Right atrium auricular region (tissue), 2 donors: ENCODE measurements around the gene TPGS1. TPM values are rescaled to one million over a fixed set of nuclear protein-coding genes. Genes with fewer than 3 reads are reported as not detected.

Source experiments
- DNase-seq: peaks from one replicate; pipeline ENCODE4 v3.0.0-alpha.2; 2019; ENCODE audit warnings: low spot score
- H3K27ac ChIP-seq, 2 donors: fragments of 200-600 bp; sonication (generic); 1 replicate in 1 of 2; 2 replicates in 1 of 2; pipeline ENCODE4 v1.5.1; 2016 to 2019
- H3K27me3 ChIP-seq, 2 donors: fragments of 200-600 bp; sonication (generic); one replicate each; pipeline versions ENCODE4 v1.5.1 to v1.6.0; 2017 to 2019
- H3K36me3 ChIP-seq: fragments of 200-600 bp; sonication (generic); one replicate; pipeline ENCODE4 v1.5.1; 2016
- H3K4me1 ChIP-seq, 2 donors: fragments of 200-600 bp; sonication (generic); one replicate each; pipeline versions ENCODE4 v1.5.1 to v1.6.0; 2017 to 2019
- H3K4me3 ChIP-seq, 2 donors: fragments of 200-600 bp; sonication (generic); 1 replicate in 1 of 2; 2 replicates in 1 of 2; pipeline ENCODE4 v1.5.1; 2017 to 2019; ENCODE audit warnings: mild to moderate bottlenecking in 1 of 2, moderate library complexity in 1 of 2
- H3K9me3 ChIP-seq, 2 donors: fragments of 200-600 bp; sonication (generic); one replicate each; pipeline ENCODE4 v1.5.1; 2019
- CTCF ChIP-seq, 2 donors: fragments of 200-600 bp; sonication (generic); IDR thresholded peaks; one replicate each; pipeline ENCODE4 v1.5.1; 2019; ENCODE audit warnings: antibody characterized with exemption in 2 of 2
- total RNA-seq, 2 donors: library from RNA; depleted of rRNA; stranded (reverse); fragments of >200 nt; gene quantifications; one replicate each; pipeline ENCODE4 v1.1.0, GENCODE V29; 2016

Gene TPGS1
- total RNA-seq, 2 donors from 2014 or later: 30.3 to 33.2 TPM

GRCh38 chr19:566844-567243, 59.5 kb downstream of the TPGS1 start:
- Histone ChIP-seq H3K36me3 (no peaks in the 10 kb centered on the region), H3K9me3 (no peaks in the 10 kb centered on the region), H3K27me3 (no peaks in the 10 kb centered on the region), H3K4me1 (peaks cover 0 to 10% of the 10 kb centered on the region in 2 donors), H3K27ac (no peak overlapping the region), H3K4me3 (no peak overlapping the region)
- TF ChIP-seq CTCF (IDR thresholded peaks at IDR 0.05): no peak
- DNase-seq: no peak

DNA sequence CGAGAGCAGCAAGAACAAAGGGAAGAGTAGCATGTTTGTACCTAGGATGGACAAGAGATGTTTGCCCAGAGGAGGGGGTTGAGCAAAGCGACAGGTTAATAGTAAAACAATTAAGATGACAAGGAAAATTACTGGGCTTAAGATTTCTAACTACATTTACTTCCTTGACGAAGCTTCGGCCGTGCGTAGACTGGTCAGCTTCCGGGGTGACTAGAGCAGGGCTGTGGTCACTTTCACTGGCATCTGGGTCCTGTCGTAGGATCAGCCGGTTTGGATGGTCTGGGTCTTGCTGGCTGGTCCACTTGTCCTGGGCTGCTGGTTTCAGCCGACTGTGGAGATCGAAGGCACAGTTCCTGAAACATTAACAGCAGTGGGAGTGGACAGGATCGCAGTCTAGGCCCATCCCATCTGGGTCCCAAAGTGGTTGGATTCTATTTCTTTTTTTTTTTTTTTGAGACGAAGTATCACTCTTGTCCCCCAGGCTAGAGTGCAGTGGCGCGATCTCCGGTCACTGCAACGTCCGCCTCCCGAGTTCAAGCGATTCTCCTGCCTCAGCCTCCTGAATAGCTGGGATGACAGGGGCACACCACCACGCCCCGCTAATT, 60.1 kb downstream of the TPGS1 start:
- Histone ChIP-seq H3K36me3 (no peaks in the 10 kb centered on the region), H3K27ac (no peak overlapping the region), H3K27me3 (no peaks in the 10 kb centered on the region), H3K4me3 (no peak overlapping the region), H3K9me3 (no peaks in the 10 kb centered on the region), H3K4me1 (peaks cover 0 to 10% of the 10 kb centered on the region in 2 donors)
- no peak for DNase-seq
- TF ChIP-seq CTCF (IDR thresholded peaks at IDR 0.05): no peak

Other genes with a start within 250 kb of the TPGS1 start
- gene PLPP2, start 216.1 kb upstream of the TPGS1 start, total RNA-seq: 1 to 10 TPM in 1 of 2 donors, under 1 TPM in 1; 0.82 to 3.3 TPM
- gene MIER2, start 162.7 kb upstream of the TPGS1 start, total RNA-seq: 10 to 100 TPM; 15.2 to 22.4 TPM
- under 1 TPM; 0.26 to 0.55 TPM for gene C2CD4C, start 98.3 kb upstream of the TPGS1 start, total RNA-seq
- 10 to 100 TPM in 1 of 2 donors, 1 to 10 TPM in 1; 9.6 to 26.8 TPM for gene SHC2, start 46.5 kb upstream of the TPGS1 start, total RNA-seq
- not detected for gene MADCAM1, start 11.0 kb upstream of the TPGS1 start, total RNA-seq
- gene CDC34, start 24.3 kb downstream of the TPGS1 start, total RNA-seq: 10 to 100 TPM; 55.8 to 75.0 TPM
- under 1 TPM in 1 of 2 donors, not detected in 1; 0.79 TPM for gene GZMM, start 36.6 kb downstream of the TPGS1 start, total RNA-seq
- gene BSG, start 65.1 kb downstream of the TPGS1 start, total RNA-seq: 1,000 to 10,000 TPM; 1,033 to 1,569 TPM
- 10 to 100 TPM in 1 of 2 donors, 1 to 10 TPM in 1; 1.4 to 11.1 TPM for gene HCN2, start 82.4 kb downstream of the TPGS1 start, total RNA-seq
- gene POLRMT, start 126.0 kb downstream of the TPGS1 start, total RNA-seq: 10 to 100 TPM; 24.5 to 30.4 TPM
- under 1 TPM; 0.35 to 0.37 TPM for gene FGF22, start 132.4 kb downstream of the TPGS1 start, total RNA-seq
- gene RNF126, start 155.7 kb downstream of the TPGS1 start, total RNA-seq: 10 to 100 TPM; 53.3 to 68.5 TPM
- gene FSTL3, start 168.9 kb downstream of the TPGS1 start, total RNA-seq: 100 to 1,000 TPM in 1 of 2 donors, 10 to 100 TPM in 1; 64.4 to 437 TPM
- gene PRSS57, start 188.0 kb downstream of the TPGS1 start, total RNA-seq: not detected
- 10 to 100 TPM; 28.7 to 64.9 TPM for gene PALM, start 201.4 kb downstream of the TPGS1 start, total RNA-seq
- 1 to 10 TPM in 1 of 2 donors, under 1 TPM in 1; 0.96 to 1.5 TPM for gene MISP, start 243.6 kb downstream of the TPGS1 start, total RNA-seq